ENCODE data around the gene WWOX.

GRCh38 chr16:79139799-79140198 lies 1040.3 kb downstream of the WWOX start:
- TF ChIP-seq POLR2A (IDR thresholded peaks at IDR 0.05; ENCODE audit: low read length), result no peak
- no peak for TF ChIP-seq GATA1 (IDR thresholded peaks at IDR 0.05; ENCODE audit: low read depth, low read length)
